HepG2 (cell line): ENCODE data around the gene GSTP1. TPM values are rescaled to one million over a fixed set of nuclear protein-coding genes. Genes with fewer than 3 reads are reported as not detected.
A peak's percentile ranks its signal among the peaks of the same experiment; 100 is the strongest.

Source experiments
- AGO2 ChIP-seq: fragments of 200-400 bp; formaldehyde crosslinking; optimal IDR thresholded peaks from 2 replicates; pipeline ENCODE3; 2017; ENCODE audit warnings: mild to moderate bottlenecking, low read depth, low read length, moderate library complexity
- ETV5 ChIP-seq: IDR thresholded peaks from 2 replicates; pipeline ENCODE4 v1.6.1; 2018; ENCODE audit warnings: missing biosample characterization, missing genetic modification reagents, inconsistent platforms, borderline replicate concordance
- NRL ChIP-seq: sonication (generic); formaldehyde crosslinking; IDR thresholded peaks from 2 replicates; pipeline ENCODE4 v1.5.0; 2020; ENCODE audit warnings: missing genetic modification reagents, mild to moderate bottlenecking, moderate library complexity, borderline replicate concordance
- SETDB1 ChIP-seq: sonication (generic); formaldehyde crosslinking; IDR thresholded peaks from 2 replicates; pipeline ENCODE4 v1.5.1; 2020; ENCODE audit warnings: missing genetic modification reagents, mild to moderate bottlenecking, borderline replicate concordance
- YEATS2 ChIP-seq: sonication (generic); formaldehyde crosslinking; IDR thresholded peaks from 2 replicates; pipeline ENCODE4 v1.4.0; 2020; ENCODE audit warnings: missing genetic modification reagents, borderline replicate concordance
- ZBTB20 ChIP-seq: sonication (generic); formaldehyde crosslinking; IDR thresholded peaks from 2 replicates; pipeline ENCODE4 v1.8.1; 2023; ENCODE audit warnings: missing genetic modification reagents, low read depth, mild to moderate bottlenecking, borderline replicate concordance
- ZBTB38 ChIP-seq: sonication (generic); formaldehyde crosslinking; IDR thresholded peaks from 2 replicates; pipeline ENCODE4 v1.5.1; 2020; ENCODE audit warnings: mild to moderate bottlenecking, missing genetic modification reagents
- ZFP41 ChIP-seq: sonication (generic); formaldehyde crosslinking; IDR thresholded peaks from 2 replicates; pipeline ENCODE4 v1.4.0; 2020; ENCODE audit warnings: mild to moderate bottlenecking, missing genetic modification reagents, borderline replicate concordance
- ZNF17 ChIP-seq: sonication (generic); formaldehyde crosslinking; IDR thresholded peaks from 2 replicates; pipeline ENCODE4 v1.5.0; 2020; ENCODE audit warnings: mild to moderate bottlenecking, missing genetic modification reagents
- ZNF496 ChIP-seq: sonication (generic); formaldehyde crosslinking; IDR thresholded peaks from 2 replicates; pipeline ENCODE4 v1.8.1; 2023; ENCODE audit warnings: mild to moderate bottlenecking, moderate library complexity, missing genetic modification reagents; ENCODE audit not compliant: insufficient replicate concordance
- ZNF883 ChIP-seq: sonication (generic); formaldehyde crosslinking; IDR thresholded peaks from 2 replicates; pipeline ENCODE4 v1.5.1; 2020; ENCODE audit warnings: mild to moderate bottlenecking, missing genetic modification reagents; ENCODE audit errors: not compliant biosample characterization
- polyA plus RNA-seq, 8 experiments: library from polyadenylated mRNA; depleted of rRNA in 3 of 8; stranded (reverse) in 7 of 8; unstranded in 1 of 8; fragments of >200 nt; fragmentation: Illumina TruSeq in 4 of 8; extraction: Trizol in 4 of 8; gene quantifications; 2 replicates each; pipeline versions ENCODE4 v1.2.1 to v1.2.3, GENCODE V29; 2011 to 2016; ENCODE audit warnings: low read depth in 4 of 8, missing spikeins in 1 of 8, mixed read lengths in 1 of 8; ENCODE audit not compliant: insufficient read depth in 1 of 8
- total RNA-seq, 5 experiments: library from RNA; depleted of rRNA; stranded (reverse); fragments of >200 nt; fragmentation: Illumina TruSeq; extraction: Trizol; gene quantifications; 2 replicates each; pipeline ENCODE4 v1.2.3, GENCODE V29; 2016; ENCODE audit warnings: low read depth in 1 of 5
- TF ChIP-seq, protein P1 (sequence below), 2 experiments: sonication (generic) in 1 of 2; formaldehyde crosslinking in 1 of 2; IDR thresholded peaks; 2 replicates each; pipeline versions ENCODE4 v1.4.0 to v1.6.1; 2016 to 2020; ENCODE audit warnings: borderline replicate concordance in 1 of 2, low read depth in 1 of 2, mild to moderate bottlenecking in 1 of 2, missing genetic modification reagents in 1 of 2
- TF ChIP-seq, protein P2 (sequence below): sonication (generic); formaldehyde crosslinking; IDR thresholded peaks from 2 replicates; pipeline ENCODE4 v1.5.0; 2020; ENCODE audit warnings: mild to moderate bottlenecking, missing genetic modification reagents, borderline replicate concordance

The GSTP1 gene
- total and polyA plus RNA-seq, 2 of the 13 experiments (the other 11 are each of a cell fraction or from before 2014, with no cell fraction given), result not detected

DNA sequence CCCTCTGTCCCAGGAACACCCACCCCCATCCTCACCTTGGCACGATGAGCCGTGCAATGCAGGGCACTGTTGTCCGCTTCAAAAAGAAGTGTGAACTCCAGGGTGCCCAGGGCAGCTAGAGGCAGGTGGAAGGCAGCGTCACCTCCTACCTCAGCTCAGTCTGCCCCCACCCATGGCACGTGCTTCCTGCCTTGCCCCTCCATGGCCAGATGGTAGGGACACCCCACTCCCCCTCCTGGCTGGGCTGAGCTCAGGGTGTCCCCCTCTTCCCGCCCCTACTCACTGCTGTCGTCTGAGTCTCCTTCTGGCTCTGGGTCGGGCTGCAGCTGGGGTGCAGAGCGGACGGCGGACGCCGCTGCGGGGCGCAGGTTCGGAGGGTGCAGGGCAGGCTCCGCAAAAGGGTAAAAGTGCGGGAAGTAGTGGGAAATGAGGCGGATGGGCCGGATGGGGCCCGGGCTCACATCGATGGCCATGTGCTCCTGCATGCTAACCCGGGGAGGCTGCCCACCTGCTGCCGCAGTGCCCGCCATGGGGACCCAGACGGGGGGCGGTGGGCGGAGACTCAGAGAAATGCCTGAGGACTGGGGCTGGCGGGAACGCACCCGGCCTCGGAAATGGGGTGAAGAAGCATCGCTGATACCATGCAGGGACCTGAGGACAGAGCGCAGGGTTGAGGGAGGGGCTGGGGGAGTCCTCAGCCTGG, 32.3 kb downstream of the GSTP1 start (continued):
- TF ChIP-seq SETDB1 (CRISPR knock-in tag) (no peak), NRL (0 out of 2 replicates have a peak, but pooled peaks have one; percentile 8), ZBTB20 (no peak), ZNF883 (CRISPR knock-in tag) (peak; percentile 24), ZFP41 (CRISPR knock-in tag) (no peak), ZNF496 (CRISPR knock-in tag) (no peak), ZNF17 (no peak), YEATS2 (CRISPR knock-in tag) (no peak), ETV5 (no peak), ZBTB38 (CRISPR knock-in tag) (peak; percentile 46; the same call in 1 of the 2 replicates), AGO2 (peak; percentile 55)
- TF ChIP-seq, protein P1, sequence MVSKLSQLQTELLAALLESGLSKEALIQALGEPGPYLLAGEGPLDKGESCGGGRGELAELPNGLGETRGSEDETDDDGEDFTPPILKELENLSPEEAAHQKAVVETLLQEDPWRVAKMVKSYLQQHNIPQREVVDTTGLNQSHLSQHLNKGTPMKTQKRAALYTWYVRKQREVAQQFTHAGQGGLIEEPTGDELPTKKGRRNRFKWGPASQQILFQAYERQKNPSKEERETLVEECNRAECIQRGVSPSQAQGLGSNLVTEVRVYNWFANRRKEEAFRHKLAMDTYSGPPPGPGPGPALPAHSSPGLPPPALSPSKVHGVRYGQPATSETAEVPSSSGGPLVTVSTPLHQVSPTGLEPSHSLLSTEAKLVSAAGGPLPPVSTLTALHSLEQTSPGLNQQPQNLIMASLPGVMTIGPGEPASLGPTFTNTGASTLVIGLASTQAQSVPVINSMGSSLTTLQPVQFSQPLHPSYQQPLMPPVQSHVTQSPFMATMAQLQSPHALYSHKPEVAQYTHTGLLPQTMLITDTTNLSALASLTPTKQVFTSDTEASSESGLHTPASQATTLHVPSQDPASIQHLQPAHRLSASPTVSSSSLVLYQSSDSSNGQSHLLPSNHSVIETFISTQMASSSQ (IDR thresholded peaks at IDR 0.05; ENCODE audit: low read depth), result no peak
- TF ChIP-seq, protein P1 (CRISPR knock-in tag; IDR thresholded peaks at IDR 0.05; ENCODE audit: borderline replicate concordance), result 0 out of 2 replicates have a peak, but pooled peaks have one; percentile 2
- TF ChIP-seq, protein P2, sequence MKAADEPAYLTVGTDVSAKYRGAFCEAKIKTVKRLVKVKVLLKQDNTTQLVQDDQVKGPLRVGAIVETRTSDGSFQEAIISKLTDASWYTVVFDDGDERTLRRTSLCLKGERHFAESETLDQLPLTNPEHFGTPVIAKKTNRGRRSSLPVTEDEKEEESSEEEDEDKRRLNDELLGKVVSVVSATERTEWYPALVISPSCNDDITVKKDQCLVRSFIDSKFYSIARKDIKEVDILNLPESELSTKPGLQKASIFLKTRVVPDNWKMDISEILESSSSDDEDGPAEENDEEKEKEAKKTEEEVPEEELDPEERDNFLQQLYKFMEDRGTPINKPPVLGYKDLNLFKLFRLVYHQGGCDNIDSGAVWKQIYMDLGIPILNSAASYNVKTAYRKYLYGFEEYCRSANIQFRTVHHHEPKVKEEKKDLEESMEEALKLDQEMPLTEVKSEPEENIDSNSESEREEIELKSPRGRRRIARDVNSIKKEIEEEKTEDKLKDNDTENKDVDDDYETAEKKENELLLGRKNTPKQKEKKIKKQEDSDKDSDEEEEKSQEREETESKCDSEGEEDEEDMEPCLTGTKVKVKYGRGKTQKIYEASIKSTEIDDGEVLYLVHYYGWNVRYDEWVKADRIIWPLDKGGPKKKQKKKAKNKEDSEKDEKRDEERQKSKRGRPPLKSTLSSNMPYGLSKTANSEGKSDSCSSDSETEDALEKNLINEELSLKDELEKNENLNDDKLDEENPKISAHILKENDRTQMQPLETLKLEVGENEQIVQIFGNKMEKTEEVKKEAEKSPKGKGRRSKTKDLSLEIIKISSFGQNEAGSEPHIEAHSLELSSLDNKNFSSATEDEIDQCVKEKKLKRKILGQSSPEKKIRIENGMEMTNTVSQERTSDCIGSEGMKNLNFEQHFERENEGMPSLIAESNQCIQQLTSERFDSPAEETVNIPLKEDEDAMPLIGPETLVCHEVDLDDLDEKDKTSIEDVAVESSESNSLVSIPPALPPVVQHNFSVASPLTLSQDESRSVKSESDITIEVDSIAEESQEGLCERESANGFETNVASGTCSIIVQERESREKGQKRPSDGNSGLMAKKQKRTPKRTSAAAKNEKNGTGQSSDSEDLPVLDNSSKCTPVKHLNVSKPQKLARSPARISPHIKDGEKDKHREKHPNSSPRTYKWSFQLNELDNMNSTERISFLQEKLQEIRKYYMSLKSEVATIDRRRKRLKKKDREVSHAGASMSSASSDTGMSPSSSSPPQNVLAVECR, result 0 out of 2 replicates have a peak, but pooled peaks have one; percentile 9
